ENCODE results near the gene PSMG3. TPM values are rescaled to one million over a fixed set of nuclear protein-coding genes. Genes with fewer than 3 reads are reported as not detected.

The PSMG3 gene
- total RNA-seq, 2 experiments from 2014 or later, result 13.3 to 13.8 TPM

GRCh38 chr7:1554333-1555045 lies 15.3 kb downstream of the PSMG3 start:
- no peak overlapping the region for H3K27ac Mint-ChIP-seq
- Histone ChIP-seq H3K27me3 (ENCODE audit: control insufficient read depth in 1 of 2, insufficient read depth in 2 of 2, low read length in 2 of 2) (no peaks in the 10 kb centered on the region), H3K9me3 (ENCODE audit: control insufficient read depth in 1 of 2, insufficient read depth in 1 of 2, low read length in 2 of 2) (no peaks in the 10 kb centered on the region), H3K4me3 (ENCODE audit: low read length) (no peak overlapping the region), H3K36me3 (ENCODE audit: insufficient read depth, low read length) (no peaks in the 10 kb centered on the region), H3K27ac (ENCODE audit: low read depth in 1 of 2, low read length in 2 of 2) (no peak overlapping the region), H3K4me1 (ENCODE audit: insufficient read depth, low read length) (peaks cover 6% of the 10 kb centered on the region)
- TF ChIP-seq CTCF (IDR thresholded peaks at IDR 0.05), result no peak
- ATAC-seq (ENCODE audit: poor library complexity) (no peak), DNase-seq (no peak)
- no peaks in the 10 kb centered on the region for H3K9me3 Mint-ChIP-seq
- no peaks in the 10 kb centered on the region for H3K36me3 Mint-ChIP-seq (ENCODE audit: low read depth)
- no peak overlapping the region for H3K4me3 Mint-ChIP-seq
- H3K27me3 Mint-ChIP-seq, result no peaks in the 10 kb centered on the region
- ChIA-PET CTCF (interaction anchor here (1.3 kb wide), 1 partner anchor 51 kb away, joined by 3 read pairs; no protein-coding TSS in a partner anchor), POLR2A (no interaction called here)
- no peaks in the 10 kb centered on the region for H3K4me1 Mint-ChIP-seq (ENCODE audit: low read depth)
- intact Hi-C loops (cut with DNase I, micrococcal nuclease), result no loop called here

GRCh38 chr7:1553512-1554210 lies 16.2 kb downstream of the PSMG3 start:
- H3K4me1 Mint-ChIP-seq (ENCODE audit: low read depth), result no peaks in the 10 kb centered on the region
- Histone ChIP-seq H3K9me3 (ENCODE audit: control insufficient read depth in 1 of 2, insufficient read depth in 1 of 2, low read length in 2 of 2) (no peaks in the 10 kb centered on the region), H3K27ac (ENCODE audit: low read depth in 1 of 2, low read length in 2 of 2) (no peak overlapping the region), H3K27me3 (ENCODE audit: control insufficient read depth in 1 of 2, insufficient read depth in 2 of 2, low read length in 2 of 2) (no peaks in the 10 kb centered on the region), H3K36me3 (ENCODE audit: insufficient read depth, low read length) (no peaks in the 10 kb centered on the region), H3K4me3 (ENCODE audit: low read length) (no peak overlapping the region), H3K4me1 (ENCODE audit: insufficient read depth, low read length) (peaks cover 6% of the 10 kb centered on the region)
- H3K9me3 Mint-ChIP-seq, result no peaks in the 10 kb centered on the region
- H3K4me3 Mint-ChIP-seq, result no peak overlapping the region
- POLR2A ChIA-PET, result no interaction called here
- CTCF ChIA-PET, result interaction anchor here (1.3 kb wide), 1 partner anchor 50 kb away, joined by 3 read pairs; no protein-coding TSS in a partner anchor
- H3K27ac Mint-ChIP-seq, result no peak overlapping the region
- intact Hi-C loops (cut with DNase I, micrococcal nuclease), result no loop called here
- no peaks in the 10 kb centered on the region for H3K36me3 Mint-ChIP-seq (ENCODE audit: low read depth)
- no peak for TF ChIP-seq CTCF (IDR thresholded peaks at IDR 0.05)
- H3K27me3 Mint-ChIP-seq, result no peaks in the 10 kb centered on the region
- ATAC-seq (ENCODE audit: poor library complexity) (no peak), DNase-seq (no peak)

GRCh38 chr7:1552200-1552599 lies 17.6 kb downstream of the PSMG3 start:
- CTCF ChIA-PET, result no interaction called here
- H3K4me1 Mint-ChIP-seq (ENCODE audit: low read depth), result no peaks in the 10 kb centered on the region
- no peak overlapping the region for H3K4me3 ChIP-seq (ENCODE audit: low read length)
- no peak overlapping the region for H3K27ac Mint-ChIP-seq
- H3K27me3 ChIP-seq (ENCODE audit: control insufficient read depth in 1 of 2, insufficient read depth in 2 of 2, low read length in 2 of 2), result no peaks in the 10 kb centered on the region
- peaks cover 6% of the 10 kb centered on the region for H3K4me1 ChIP-seq (ENCODE audit: insufficient read depth, low read length)
- no peaks in the 10 kb centered on the region for H3K9me3 ChIP-seq (ENCODE audit: control insufficient read depth in 1 of 2, insufficient read depth in 1 of 2, low read length in 2 of 2)
- no peak for DNase-seq
- no peaks in the 10 kb centered on the region for H3K36me3 Mint-ChIP-seq (ENCODE audit: low read depth)
- H3K27ac ChIP-seq (ENCODE audit: low read depth in 1 of 2, low read length in 2 of 2), result no peak overlapping the region
- no peaks in the 10 kb centered on the region for H3K36me3 ChIP-seq (ENCODE audit: insufficient read depth, low read length)
- TF ChIP-seq CTCF (IDR thresholded peaks at IDR 0.05), result no peak
- POLR2A ChIA-PET, result no interaction called here
- no peak overlapping the region for H3K4me3 Mint-ChIP-seq
- no peak for ATAC-seq (ENCODE audit: poor library complexity)
- no peaks in the 10 kb centered on the region for H3K9me3 Mint-ChIP-seq
- H3K27me3 Mint-ChIP-seq, result no peaks in the 10 kb centered on the region
- intact Hi-C loops (cut with DNase I, micrococcal nuclease), result no loop called here
